HCT116 (cell line): ENCODE results near the gene ICAM4. TPM values are rescaled to one million over a fixed set of nuclear protein-coding genes. Genes with fewer than 3 reads are reported as not detected.

Experiments
- ATAC-seq: fragments of 200-7000 bp; cut with Tn5 transposase; 2 replicates; pipeline ENCODE4 v1.9.1; 2020; ENCODE audit warnings: mild to moderate bottlenecking, moderate library complexity
- BruUV-seq: library from RNA; stranded (reverse); fragments of 400-500 nt; replicated peaks from 2 replicates; lab custom pipeline; 2021; lab: Mats Ljungman, UMichigan
- CTCF ChIA-PET: fragments of 300-600 bp; sonication (Branson Sonifier 250); formaldehyde crosslinking; loops from one replicate; lab custom pipeline; 2021; ENCODE audit warnings: antibody characterized with exemption; lab: Charles Lee
- POLR2A ChIA-PET: fragments of 300-600, 350-600 bp; sonication (Branson Sonifier 250); formaldehyde crosslinking; loops from one replicate; lab custom pipeline; 2021; ENCODE audit warnings: antibody characterized with exemption; lab: Charles Lee
- RAD21 ChIA-PET, 2 experiments: fragments of 300-600 bp; sonication (Branson Sonifier 250); formaldehyde crosslinking; loops; one replicate each; lab custom pipeline; 2023; ENCODE audit warnings: low total read pairs in 2 of 2; ENCODE audit not compliant: uncharacterized antibody in 2 of 2, unreplicated experiment in 2 of 2, low non-redundant PET in 1 of 2; lab: Charles Lee
- DNase-seq: peaks from one replicate; pipeline ENCODE4 v3.0.0-alpha.2; 2010; ENCODE audit warnings: low read depth, low spot score
- H2AFZ ChIP-seq: fragments of 200-600 bp; shearing (Covaris generic), sonication (generic); 2 replicates; pipeline ENCODE4 v1.6.1; 2017; ENCODE audit warnings: low read depth, mixed run types, mixed read lengths, antibody characterized with exemption, low read length; ENCODE audit not compliant: poor library complexity, severe bottlenecking
- H3K27ac ChIP-seq: 2 replicates; pipeline ENCODE4 v1.5.1; 2012; ENCODE audit warnings: low read depth, low read length
- H3K27me3 ChIP-seq: fragments of 200-600 bp; sonication (generic); 2 replicates; pipeline ENCODE4 v1.6.1; 2016; ENCODE audit warnings: mixed run types, low read length, mixed read lengths; ENCODE audit not compliant: insufficient read depth
- H3K36me3 ChIP-seq, 2 experiments: fragments of 200-500 bp in 1 of 2; fragments of 200-600 bp in 1 of 2; sonication (Bioruptor generic) in 1 of 2; sonication (generic) in 1 of 2; 2 replicates each; pipeline versions ENCODE4 v1.5.1 to v1.6.1; 2014 to 2016; ENCODE audit warnings: low read length in 2 of 2, inconsistent platforms in 1 of 2, mixed read lengths in 1 of 2, mixed run types in 1 of 2; ENCODE audit not compliant: insufficient read depth in 2 of 2, control insufficient read depth in 1 of 2
- H3K4me1 ChIP-seq, 2 experiments: fragments of 200-600 bp in 1 of 2; sonication (generic) in 1 of 2; 2 replicates each; pipeline versions ENCODE4 v1.5.1 to v1.6.1; 2012 to 2017; ENCODE audit warnings: low read length in 2 of 2, inconsistent platforms in 1 of 2, mild to moderate bottlenecking in 1 of 2, mixed read lengths in 1 of 2, mixed run types in 1 of 2, moderate library complexity in 1 of 2; ENCODE audit not compliant: insufficient read depth in 2 of 2, control insufficient read depth in 1 of 2
- H3K4me2 ChIP-seq: fragments of 200-600 bp; sonication (generic); 2 replicates; pipeline ENCODE4 v1.6.1; 2017; ENCODE audit warnings: mixed run types, low read length, mixed read lengths
- H3K4me3 ChIP-seq, 2 experiments: fragments of 200-600 bp in 1 of 2; sonication (generic) in 1 of 2; replicated peaks in 1 of 2; 2 replicates each; pipeline ENCODE4 v1.5.1; 2011 to 2016; ENCODE audit warnings: low read length in 2 of 2, control low read depth in 1 of 2, low read depth in 1 of 2, mild to moderate bottlenecking in 1 of 2, mixed read lengths in 1 of 2, mixed run types in 1 of 2
- H3K79me2 ChIP-seq: fragments of 200-600 bp; sonication (generic); 2 replicates; pipeline ENCODE4 v1.6.1; 2017; ENCODE audit warnings: mild to moderate bottlenecking, mixed run types, low read length, moderate library complexity, mixed read lengths; ENCODE audit not compliant: insufficient read depth
- H3K9ac ChIP-seq: fragments of 200-600 bp; sonication (generic); 2 replicates; pipeline ENCODE4 v1.6.1; 2016; ENCODE audit warnings: low read length, mixed read lengths
- H3K9me2 ChIP-seq: fragments of 200-600 bp; sonication (generic), shearing (Covaris generic); 2 replicates; pipeline ENCODE4 v1.6.1; 2017; ENCODE audit warnings: mixed run types, mild to moderate bottlenecking, moderate library complexity; ENCODE audit not compliant: insufficient read depth
- H3K9me3 ChIP-seq, 2 experiments: fragments of 200-500 bp in 1 of 2; fragments of 200-600 bp in 1 of 2; sonication (Bioruptor generic) in 1 of 2; sonication (generic) in 1 of 2; 2 replicates each; pipeline ENCODE4 v1.6.1; 2014 to 2017; ENCODE audit warnings: low read length in 2 of 2, mixed read lengths in 2 of 2, inconsistent platforms in 1 of 2, low read depth in 1 of 2, mild to moderate bottlenecking in 1 of 2, mixed run types in 1 of 2, moderate library complexity in 1 of 2; ENCODE audit not compliant: control insufficient read depth in 1 of 2, insufficient read depth in 1 of 2
- H4K20me1 ChIP-seq: fragments of 200-600 bp; sonication (generic), shearing (Covaris generic); 2 replicates; pipeline ENCODE4 v1.6.1; 2017; ENCODE audit warnings: mixed run types, mild to moderate bottlenecking, moderate library complexity; ENCODE audit not compliant: insufficient read depth
- ATF3 ChIP-seq: IDR thresholded peaks from 2 replicates; pipeline ENCODE4 v1.6.1; 2012
- CBX3 ChIP-seq: IDR thresholded peaks from 2 replicates; pipeline ENCODE4 v1.6.1; 2012; ENCODE audit warnings: low read depth
- CEBPB ChIP-seq: IDR thresholded peaks from 2 replicates; pipeline ENCODE4 v1.6.1; 2012; ENCODE audit warnings: low read depth
- EGR1 ChIP-seq: IDR thresholded peaks from 2 replicates; pipeline ENCODE4 v1.6.1; 2012; ENCODE audit warnings: low read depth
- ELF1 ChIP-seq: IDR thresholded peaks from 2 replicates; pipeline ENCODE4 v1.6.1; 2012; ENCODE audit warnings: low read depth, borderline replicate concordance
- EZH2 ChIP-seq: fragments of 200-600 bp; sonication (generic); IDR thresholded peaks from 2 replicates; pipeline ENCODE4 v1.6.1; 2017; ENCODE audit warnings: antibody characterized with exemption, mixed run types
- EZH2phosphoT487 ChIP-seq: fragments of 200-600 bp; IDR thresholded peaks from 2 replicates; pipeline ENCODE4 v1.6.1; 2018; ENCODE audit warnings: antibody characterized with exemption, borderline replicate concordance
- JUND ChIP-seq: IDR thresholded peaks from 2 replicates; pipeline ENCODE4 v1.6.1; 2012
- MAX ChIP-seq: IDR thresholded peaks from 2 replicates; pipeline ENCODE4 v1.6.1; 2012
- POLR2A ChIP-seq: IDR thresholded peaks from 2 replicates; pipeline ENCODE4 v1.7.0; 2011; ENCODE audit warnings: borderline replicate concordance; ENCODE audit not compliant: insufficient read depth, insufficient read length; ENCODE audit errors: extremely low read depth
- RAD21 ChIP-seq: IDR thresholded peaks from 2 replicates; pipeline ENCODE4 v1.6.1; 2012; ENCODE audit warnings: low read depth, mild to moderate bottlenecking
- SIN3A ChIP-seq: IDR thresholded peaks from 2 replicates; pipeline ENCODE4 v1.6.1; 2012; ENCODE audit warnings: low read depth
- SRF ChIP-seq: IDR thresholded peaks from 2 replicates; pipeline ENCODE4 v1.6.1; 2012; ENCODE audit warnings: low read depth
- YY1 ChIP-seq: IDR thresholded peaks from 2 replicates; pipeline ENCODE4 v1.6.1; 2011; ENCODE audit warnings: low read length, low read depth, moderate library complexity, mild to moderate bottlenecking; ENCODE audit not compliant: insufficient replicate concordance; ENCODE audit errors: extremely low read depth
- ZBTB33 ChIP-seq: IDR thresholded peaks from 2 replicates; pipeline ENCODE4 v1.6.1; 2011; ENCODE audit warnings: mild to moderate bottlenecking, low read length, moderate library complexity; ENCODE audit not compliant: insufficient replicate concordance; ENCODE audit errors: extremely low read depth
- ZFX ChIP-seq: fragments of 450-650 bp; IDR thresholded peaks from 2 replicates; pipeline ENCODE4 v1.6.1; 2017
- ZNF274 ChIP-seq: fragments of 200-500 bp; sonication (Bioruptor generic); IDR thresholded peaks from 2 replicates; pipeline ENCODE4 v1.6.1; 2014; ENCODE audit warnings: mild to moderate bottlenecking, low read depth, low read length, inconsistent platforms
- intact Hi-C: fragments of 100-400 bp; cut with micrococcal nuclease; formaldehyde crosslinking; loops from 2 replicates; pipeline ENCODE4 v1.10.0; 2022
- total RNA-seq: library from RNA; stranded (reverse); gene quantifications from one replicate; pipeline ENCODE4 v1.2.1, GENCODE V29; 2021; ENCODE audit not compliant: unreplicated experiment
- TF ChIP-seq, protein P1 (sequence below): IDR thresholded peaks from 2 replicates; pipeline ENCODE4 v1.6.1; 2012; ENCODE audit warnings: low read depth
- TF ChIP-seq, protein P2 (sequence below), 3 experiments: fragments of 200-600 bp in 1 of 3; sonication (generic) in 1 of 3; IDR thresholded peaks in 2 of 3; conservative IDR thresholded peaks in 1 of 3; 2 replicates each; pipeline ENCODE4 v1.5.1; 2012 to 2017; ENCODE audit warnings: low read depth in 2 of 3, low read length in 2 of 3, antibody characterized with exemption in 1 of 3, borderline replicate concordance in 1 of 3, control low read depth in 1 of 3, mild to moderate bottlenecking in 1 of 3, mixed read lengths in 1 of 3, mixed run types in 1 of 3, moderate library complexity in 1 of 3; ENCODE audit not compliant: insufficient read depth in 1 of 3

The ICAM4 gene
- total RNA-seq, 1 experiment from 2014 or later = not detected

GRCh38 chr19:10318807-10319682 is 32.3 kb downstream of the ICAM4 start:
- no peak overlapping the region for H3K4me3 ChIP-seq
- H4K20me1 ChIP-seq = no peaks in the 10 kb centered on the region
- H3K4me2 ChIP-seq = no peak overlapping the region
- ChIA-PET CTCF (no interaction called here), POLR2A (interaction anchor here (1.2 kb wide), 1 partner anchor 30 kb away, joined by 3 read pairs; no protein-coding TSS in a partner anchor), RAD21 (no interaction called here)
- no peaks in the 10 kb centered on the region for H3K9me3 ChIP-seq
- DNase-seq = no peak
- no peak for ATAC-seq
- H3K4me1 ChIP-seq = peaks cover 4 to 21% of the 10 kb centered on the region in 2 experiments; a peak in 3 of 4 replicates
- BruUV-seq = no TSS peak
- no peak overlapping the region for H2AFZ ChIP-seq
- peaks cover 13 to 28% of the 10 kb centered on the region in 2 experiments; a peak in 3 of 4 replicates for H3K36me3 ChIP-seq
- H3K9me2 ChIP-seq = no peaks in the 10 kb centered on the region
- no peaks in the 10 kb centered on the region for H3K27me3 ChIP-seq
- no peak overlapping the region; the same call in 1 of the 2 replicates for H3K27ac ChIP-seq
- no peak overlapping the region for H3K9ac ChIP-seq
- 0 out of 2 replicates have a peak, but pooled peaks cover 4% of the 10 kb centered on the region for H3K79me2 ChIP-seq
- intact Hi-C loops = no loop called here
- TF ChIP-seq POLR2A (no peak), ZNF274 (no peak), SRF (no peak), CEBPB (no peak), MAX (no peak), ZBTB33 (no peak), YY1 (no peak), CBX3 (no peak), ZFX (no peak), ATF3 (no peak), EZH2 (no peak), EGR1 (no peak), EZH2phosphoT487 (no peak), JUND (no peak), RAD21 (no peak), ELF1 (no peak), SIN3A (no peak)
- TF ChIP-seq, protein P1, sequence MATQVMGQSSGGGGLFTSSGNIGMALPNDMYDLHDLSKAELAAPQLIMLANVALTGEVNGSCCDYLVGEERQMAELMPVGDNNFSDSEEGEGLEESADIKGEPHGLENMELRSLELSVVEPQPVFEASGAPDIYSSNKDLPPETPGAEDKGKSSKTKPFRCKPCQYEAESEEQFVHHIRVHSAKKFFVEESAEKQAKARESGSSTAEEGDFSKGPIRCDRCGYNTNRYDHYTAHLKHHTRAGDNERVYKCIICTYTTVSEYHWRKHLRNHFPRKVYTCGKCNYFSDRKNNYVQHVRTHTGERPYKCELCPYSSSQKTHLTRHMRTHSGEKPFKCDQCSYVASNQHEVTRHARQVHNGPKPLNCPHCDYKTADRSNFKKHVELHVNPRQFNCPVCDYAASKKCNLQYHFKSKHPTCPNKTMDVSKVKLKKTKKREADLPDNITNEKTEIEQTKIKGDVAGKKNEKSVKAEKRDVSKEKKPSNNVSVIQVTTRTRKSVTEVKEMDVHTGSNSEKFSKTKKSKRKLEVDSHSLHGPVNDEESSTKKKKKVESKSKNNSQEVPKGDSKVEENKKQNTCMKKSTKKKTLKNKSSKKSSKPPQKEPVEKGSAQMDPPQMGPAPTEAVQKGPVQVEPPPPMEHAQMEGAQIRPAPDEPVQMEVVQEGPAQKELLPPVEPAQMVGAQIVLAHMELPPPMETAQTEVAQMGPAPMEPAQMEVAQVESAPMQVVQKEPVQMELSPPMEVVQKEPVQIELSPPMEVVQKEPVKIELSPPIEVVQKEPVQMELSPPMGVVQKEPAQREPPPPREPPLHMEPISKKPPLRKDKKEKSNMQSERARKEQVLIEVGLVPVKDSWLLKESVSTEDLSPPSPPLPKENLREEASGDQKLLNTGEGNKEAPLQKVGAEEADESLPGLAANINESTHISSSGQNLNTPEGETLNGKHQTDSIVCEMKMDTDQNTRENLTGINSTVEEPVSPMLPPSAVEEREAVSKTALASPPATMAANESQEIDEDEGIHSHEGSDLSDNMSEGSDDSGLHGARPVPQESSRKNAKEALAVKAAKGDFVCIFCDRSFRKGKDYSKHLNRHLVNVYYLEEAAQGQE = no peak
- TF ChIP-seq, protein P2, sequence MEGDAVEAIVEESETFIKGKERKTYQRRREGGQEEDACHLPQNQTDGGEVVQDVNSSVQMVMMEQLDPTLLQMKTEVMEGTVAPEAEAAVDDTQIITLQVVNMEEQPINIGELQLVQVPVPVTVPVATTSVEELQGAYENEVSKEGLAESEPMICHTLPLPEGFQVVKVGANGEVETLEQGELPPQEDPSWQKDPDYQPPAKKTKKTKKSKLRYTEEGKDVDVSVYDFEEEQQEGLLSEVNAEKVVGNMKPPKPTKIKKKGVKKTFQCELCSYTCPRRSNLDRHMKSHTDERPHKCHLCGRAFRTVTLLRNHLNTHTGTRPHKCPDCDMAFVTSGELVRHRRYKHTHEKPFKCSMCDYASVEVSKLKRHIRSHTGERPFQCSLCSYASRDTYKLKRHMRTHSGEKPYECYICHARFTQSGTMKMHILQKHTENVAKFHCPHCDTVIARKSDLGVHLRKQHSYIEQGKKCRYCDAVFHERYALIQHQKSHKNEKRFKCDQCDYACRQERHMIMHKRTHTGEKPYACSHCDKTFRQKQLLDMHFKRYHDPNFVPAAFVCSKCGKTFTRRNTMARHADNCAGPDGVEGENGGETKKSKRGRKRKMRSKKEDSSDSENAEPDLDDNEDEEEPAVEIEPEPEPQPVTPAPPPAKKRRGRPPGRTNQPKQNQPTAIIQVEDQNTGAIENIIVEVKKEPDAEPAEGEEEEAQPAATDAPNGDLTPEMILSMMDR (IDR thresholded peaks at IDR 0.05 in 2 of 3, conservative IDR thresholded peaks at IDR 0.05 in 1 of 3; ENCODE audit: borderline replicate concordance in 1 of 3, insufficient read depth in 1 of 3, low read depth in 2 of 3, low read length in 2 of 3) = no peak
